Breast epithelium (tissue), 3 donors: ENCODE data around the gene FSIP1.

Experiments used
- CTCF ChIP-seq, 3 donors: fragments of 450-650 bp; IDR thresholded peaks; one replicate each; pipeline ENCODE4 v1.5.1; 2016 to 2017; ENCODE audit warnings: antibody characterized with exemption in 3 of 3, mild to moderate bottlenecking in 3 of 3, moderate library complexity in 3 of 3
- POLR2A ChIP-seq: fragments of 450-650 bp; IDR thresholded peaks from one replicate; pipeline ENCODE4 v1.6.1; 2016; ENCODE audit warnings: antibody characterized with exemption, mild to moderate bottlenecking, moderate library complexity

- no peak for TF ChIP-seq CTCF (IDR thresholded peaks at IDR 0.05)
- no peak for TF ChIP-seq POLR2A
Observed at GRCh38 chr15:39639037-39639436, 143.6 kb downstream of the FSIP1 start.
